Gastrocnemius medialis (tissue), 4 donors: ENCODE results near the gene IGF1R. TPM values are rescaled to one million over a fixed set of nuclear protein-coding genes. Genes with fewer than 3 reads are reported as not detected.
A peak's percentile ranks its signal among the peaks of the same experiment; 100 is the strongest.

Experiments
- ATAC-seq, 2 donors: fragments of 150-250 bp; one replicate each; pipeline ENCODE4 v1.9.1; 2016
- DNase-seq, 2 donors: peaks; one replicate each; pipeline ENCODE4 v3.0.0-alpha.2; 2019
- H3K27ac ChIP-seq, 4 donors: fragments of 200-600 bp; sonication (generic); 1 replicate in 1 of 4; 2 replicates in 3 of 4; pipeline ENCODE4 v1.5.1; 2016 to 2018; ENCODE audit warnings: mild to moderate bottlenecking in 2 of 4, moderate library complexity in 1 of 4
- H3K27me3 ChIP-seq, 3 donors: fragments of 200-600 bp; sonication (generic) in 2 of 3; 1 replicate in 1 of 3; 2 replicates in 2 of 3; pipeline versions ENCODE4 v1.5.1 to v1.6.0; 2016 to 2019; ENCODE audit warnings: mild to moderate bottlenecking in 1 of 3, moderate library complexity in 1 of 3
- H3K36me3 ChIP-seq, 2 donors: fragments of 200-600 bp; sonication (generic) in 1 of 2; one replicate each; pipeline ENCODE4 v1.5.1; 2017 to 2018
- H3K4me1 ChIP-seq, 2 donors: fragments of 200-600 bp; sonication (generic) in 1 of 2; one replicate each; pipeline ENCODE4 v1.5.1; 2016 to 2017; ENCODE audit warnings: mild to moderate bottlenecking in 2 of 2
- H3K4me3 ChIP-seq, 4 donors: fragments of 200-600 bp; sonication (generic) in 3 of 4; 1 replicate in 1 of 4; 2 replicates in 3 of 4; pipeline ENCODE4 v1.5.1; 2016 to 2019; ENCODE audit warnings: mild to moderate bottlenecking in 2 of 4
- H3K9me3 ChIP-seq, 3 donors: fragments of 200-600 bp; sonication (generic) in 2 of 3; 1 replicate in 1 of 3; 2 replicates in 2 of 3; pipeline ENCODE4 v1.5.1; 2016 to 2019
- CTCF ChIP-seq, 5 experiments: fragments of 450-650 bp in 3 of 5; fragments of 200-600 bp in 2 of 5; sonication (generic) in 2 of 5; IDR thresholded peaks in 4 of 5; conservative IDR thresholded peaks in 1 of 5; 1 replicate in 4 of 5; 2 replicates in 1 of 5; pipeline ENCODE4 v1.5.1; 2016 to 2019; ENCODE audit warnings: antibody characterized with exemption in 5 of 5, mild to moderate bottlenecking in 3 of 5, moderate library complexity in 3 of 5
- POLR2A ChIP-seq, 2 donors: fragments of 450-650 bp; IDR thresholded peaks; one replicate each; pipeline ENCODE4 v1.6.1; 2017; ENCODE audit warnings: antibody characterized with exemption in 2 of 2, mild to moderate bottlenecking in 2 of 2, moderate library complexity in 2 of 2
- in situ Hi-C, 4 donors: fragments of 200-750 bp; cut with MboI; loops; one replicate each; pipeline versions ENCODE4 v1.15.0 to v1.8.0; 2017; ENCODE audit warnings: low sequenced_read_pairs in 4 of 4
- intact Hi-C: fragments of 100-400 bp; cut with DNase I; formaldehyde crosslinking; loops from one replicate; pipeline ENCODE4 v1.15.1; 2023; ENCODE audit warnings: low total_unique reads
- total RNA-seq, 4 donors: library from RNA; depleted of rRNA; stranded (reverse); fragments of >200 nt; gene quantifications; one replicate each; pipeline versions ENCODE4 v1.1.0 to v1.2.3, GENCODE V29; 2016

Gene IGF1R
- total RNA-seq, 4 donors from 2014 or later, result 10.1 to 50.4 (median 12.3) TPM

- in situ Hi-C loops (loop anchor here (5.0 to 25.0 kb wide), 8 partner anchors 108 to 433 kb away; no protein-coding TSS in a partner anchor), intact Hi-C loops (loop anchor here (1.0 to 2.0 kb wide), 2 partner anchors 279 to 297 kb away; no protein-coding TSS in a partner anchor)
- Histone ChIP-seq H3K27me3 (no peaks in the 10 kb centered on the region), H3K4me1 (peaks cover 8 to 11% of the 10 kb centered on the region in 2 donors), H3K4me3 (peak overlapping the region in 1 of 4 donors; percentile 27), H3K9me3 (no peaks in the 10 kb centered on the region), H3K27ac (no peak overlapping the region), H3K36me3 (no peaks in the 10 kb centered on the region)
- TF ChIP-seq POLR2A (IDR thresholded peaks at IDR 0.05), result no peak
- peak; percentile 77 to 96 (median 87) for TF ChIP-seq CTCF (IDR thresholded peaks at IDR 0.05 in 4 of 5, conservative IDR thresholded peaks at IDR 0.05 in 1 of 5)
- ATAC-seq, result peak; percentile 97 to 99
- DNase-seq, result peak; percentile 60 to 73
Observed at GRCh38 chr15:98779463-98780071, 131.2 kb downstream of the IGF1R start.

GRCh38 chr15:98781838-98782237, 133.5 kb downstream of the IGF1R start:
- DNase-seq (no peak), ATAC-seq (no peak)
- Histone ChIP-seq H3K36me3 (no peaks in the 10 kb centered on the region), H3K4me1 (peaks cover 24 to 26% of the 10 kb centered on the region in 2 donors), H3K27ac (no peak overlapping the region), H3K4me3 (no peak overlapping the region), H3K27me3 (no peaks in the 10 kb centered on the region), H3K9me3 (no peaks in the 10 kb centered on the region)
- in situ Hi-C loops, result loop anchor here in 3 of 4 donors (10.0 to 25.0 kb wide), 5 partner anchors 105 to 430 kb away; no protein-coding TSS in a partner anchor
- TF ChIP-seq CTCF (IDR thresholded peaks at IDR 0.05 in 4 of 5, conservative IDR thresholded peaks at IDR 0.05 in 1 of 5), result no peak
- no peak for TF ChIP-seq POLR2A (IDR thresholded peaks at IDR 0.05)
- intact Hi-C loops, result no loop called here

- Histone ChIP-seq H3K4me1 (peaks cover 27% of the 10 kb centered on the region in 2 donors), H3K36me3 (no peaks in the 10 kb centered on the region), H3K4me3 (no peak overlapping the region), H3K27ac (no peak overlapping the region), H3K27me3 (no peaks in the 10 kb centered on the region), H3K9me3 (no peaks in the 10 kb centered on the region)
- ATAC-seq (no peak), DNase-seq (no peak)
- intact Hi-C loops, result no loop called here
- no peak for TF ChIP-seq CTCF (IDR thresholded peaks at IDR 0.05 in 4 of 5, conservative IDR thresholded peaks at IDR 0.05 in 1 of 5)
- TF ChIP-seq POLR2A (IDR thresholded peaks at IDR 0.05), result no peak
- in situ Hi-C loops, result loop anchor here in 3 of 4 donors (10.0 to 25.0 kb wide), 5 partner anchors 104 to 430 kb away; no protein-coding TSS in a partner anchor
Observed at GRCh38 chr15:98782801-98783200, 134.5 kb downstream of the IGF1R start.

GRCh38 chr15:98785431-98785806, 137.1 kb downstream of the IGF1R start:
- intact Hi-C loops (no loop called here), in situ Hi-C loops (loop anchor here in 3 of 4 donors (10.0 to 25.0 kb wide), 5 partner anchors 102 to 427 kb away; no protein-coding TSS in a partner anchor)
- Histone ChIP-seq H3K4me1 (peaks cover 26 to 33% of the 10 kb centered on the region in 2 donors), H3K4me3 (no peak overlapping the region), H3K27ac (no peak overlapping the region), H3K9me3 (no peaks in the 10 kb centered on the region), H3K36me3 (no peaks in the 10 kb centered on the region), H3K27me3 (no peaks in the 10 kb centered on the region)
- ATAC-seq (no peak), DNase-seq (no peak)
- TF ChIP-seq POLR2A (IDR thresholded peaks at IDR 0.05) (no peak), CTCF (IDR thresholded peaks at IDR 0.05 in 4 of 5, conservative IDR thresholded peaks at IDR 0.05 in 1 of 5) (no peak)
